GM21367 (cell line): ENCODE results near the gene BST1.
A peak's percentile ranks its signal among the peaks of the same experiment; 100 is the strongest.

Experiments
- ATAC-seq: cut with Tn5 transposase; IDR thresholded peaks from one replicate; pipeline ENCODE4 v1.9.1; 2021; ENCODE audit not compliant: unreplicated experiment

The BST1 gene

GRCh38 chr4:15776871-15777648 lies 74.2 kb downstream of the BST1 start:
- no peak for ATAC-seq

DNA sequence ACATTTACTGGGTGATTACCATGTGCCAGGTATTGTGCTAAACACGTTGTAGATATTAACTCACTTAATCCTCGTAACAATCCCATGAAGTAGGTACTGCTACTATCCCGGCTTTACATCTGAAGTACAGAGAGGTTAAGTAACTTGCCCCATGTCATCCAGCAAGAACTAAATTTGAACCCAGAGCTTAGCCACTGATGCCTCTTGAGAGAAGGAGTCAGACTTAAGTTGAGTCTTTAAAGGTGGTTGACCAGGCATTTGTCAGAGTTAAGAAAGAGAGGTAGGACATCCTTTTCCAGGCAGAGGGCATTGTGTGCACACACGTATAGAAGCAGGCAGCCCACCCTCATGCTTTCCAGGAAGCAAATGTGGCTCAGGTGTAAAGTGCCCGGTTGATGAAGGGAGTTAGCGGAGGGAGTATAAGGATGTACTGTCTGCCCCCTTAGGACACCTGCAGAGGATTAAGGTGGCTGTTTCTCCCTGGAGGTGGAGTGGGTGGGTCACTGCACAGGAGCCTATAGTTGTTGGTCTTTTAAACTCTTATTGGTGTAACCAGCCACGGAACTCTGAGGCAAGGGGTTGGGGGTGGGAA lies 74.9 kb downstream of the BST1 start:
- no peak for ATAC-seq

DNA sequence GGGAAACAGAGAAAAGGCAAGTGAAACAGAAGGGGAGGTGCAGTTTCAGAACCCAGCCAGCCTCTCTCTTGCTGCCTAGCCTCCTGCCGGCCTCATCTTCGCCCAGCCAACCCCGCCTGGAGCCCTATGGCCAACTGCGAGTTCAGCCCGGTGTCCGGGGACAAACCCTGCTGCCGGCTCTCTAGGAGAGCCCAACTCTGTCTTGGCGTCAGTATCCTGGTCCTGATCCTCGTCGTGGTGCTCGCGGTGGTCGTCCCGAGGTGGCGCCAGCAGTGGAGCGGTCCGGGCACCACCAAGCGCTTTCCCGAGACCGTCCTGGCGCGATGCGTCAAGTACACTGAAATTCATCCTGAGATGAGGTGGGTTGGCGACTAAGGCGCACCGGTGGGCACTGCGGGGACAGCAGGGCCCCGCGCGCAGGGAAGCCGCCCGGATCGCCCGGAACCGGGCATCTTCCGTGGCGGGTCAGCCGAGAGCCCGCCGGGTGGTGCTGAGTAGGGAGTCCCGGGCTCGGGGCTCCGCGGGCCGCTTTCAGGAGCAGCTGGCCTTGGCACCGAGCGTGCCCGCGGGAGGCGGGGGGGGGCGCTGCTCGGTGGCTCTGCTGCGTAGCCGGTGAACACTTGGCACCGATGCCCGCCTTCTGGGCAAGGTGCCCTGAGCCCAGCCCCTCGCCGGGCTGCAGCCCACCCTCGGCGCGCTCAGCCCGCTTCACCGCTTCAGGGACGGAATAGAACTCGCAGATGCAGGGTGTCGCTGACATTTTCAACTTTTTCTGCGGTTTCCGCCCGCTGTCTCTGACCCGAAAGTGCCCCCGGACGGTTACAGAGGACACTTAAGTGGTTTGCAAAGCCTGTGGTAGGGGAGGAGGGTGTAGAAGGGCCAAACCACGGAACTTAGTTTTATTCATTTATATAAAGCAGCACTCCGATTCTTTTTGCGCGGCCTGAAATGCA lies 75.7 kb downstream of the BST1 start, which contains the start of gene CD38:
TSS of gene CD38 (plus strand) at position 40 of the 953 bp plus-strand sequence. CDS start at position 127, 87 bp downstream.
- ATAC-seq: peak; percentile 67

GRCh38 chr4:15779306-15779705 lies 76.4 kb downstream of the BST1 start:
- no peak for ATAC-seq

DNA sequence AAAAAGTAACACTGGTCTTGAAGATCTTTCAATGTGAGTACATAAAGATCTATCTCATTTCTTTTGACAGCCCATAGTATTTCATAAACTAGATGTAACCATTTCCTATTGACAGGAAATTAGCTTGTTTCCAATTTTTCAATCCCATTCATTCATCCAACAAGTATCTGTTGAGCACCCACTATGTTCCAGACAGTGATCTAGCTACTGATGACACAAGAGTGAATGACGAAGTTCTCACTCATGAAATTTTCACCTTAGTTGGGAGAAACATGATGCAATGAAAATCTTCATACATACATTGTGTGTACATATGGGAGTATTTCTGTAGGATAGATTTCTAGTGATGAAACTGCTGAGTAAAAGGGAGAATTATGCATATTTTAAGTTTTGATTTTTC lies 76.9 kb downstream of the BST1 start:
- no peak for ATAC-seq

DNA sequence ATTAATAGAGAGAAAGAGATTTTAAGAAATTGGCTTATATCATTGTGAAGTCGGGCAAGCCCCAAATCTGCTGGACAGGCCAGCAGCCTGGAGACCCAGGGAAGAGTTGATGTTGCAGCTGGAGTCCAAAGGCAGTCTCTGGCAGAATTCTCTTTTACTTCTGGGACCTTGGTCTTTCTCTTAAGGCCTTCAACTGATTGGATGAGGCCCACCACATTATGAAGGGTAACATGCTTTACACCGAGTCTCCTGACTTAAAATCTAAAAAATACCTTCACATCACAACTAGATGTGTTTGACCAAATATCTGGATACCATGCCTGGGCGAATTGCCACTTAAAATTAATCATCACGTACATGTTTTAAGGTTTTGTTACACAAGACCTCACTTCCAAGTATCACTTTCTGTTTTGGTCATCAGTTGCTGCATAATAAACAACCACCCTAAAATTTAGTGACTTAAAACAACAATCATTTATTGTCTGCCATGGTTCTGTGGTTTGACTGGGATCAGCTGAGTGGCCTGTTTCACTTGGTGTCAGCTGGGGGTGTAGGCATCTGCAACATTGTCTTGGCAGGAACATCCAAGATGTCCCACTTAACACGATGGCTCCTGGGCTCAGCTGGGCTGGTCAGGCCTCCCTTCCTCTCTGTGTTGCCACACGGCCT lies 78.7 kb downstream of the BST1 start:
- ATAC-seq: no peak
